Activated CD8-positive, alpha-beta memory T cell treated with anti-CD3 and anti-CD28 coated beads, Interleukin-2, amount 50 U/mL, for 48 hours (primary cell): ENCODE measurements around the gene RHBDD2.
"Not testable (repeated sequence)": the region's sequence is repeated elsewhere in the genome, so short reads cannot be mapped to it uniquely, and the experiment has no call there.

ENCODE experiments used
- DNase-seq: peaks from one replicate; pipeline ENCODE4 v3.0.0-alpha.2; 2020

Gene RHBDD2

GRCh38 chr7:75866489-75867389 lies 12.1 kb upstream of the RHBDD2 start:
- DNase-seq = no peak

- DNase-seq = no peak
Measured at GRCh38 chr7:75867390-75867717, 11.5 kb upstream of the RHBDD2 start.

- no peak for DNase-seq
Measured at GRCh38 chr7:75868153-75868552, 10.7 kb upstream of the RHBDD2 start.

- no peak for DNase-seq
Measured at GRCh38 chr7:75869776-75870379, 9.0 kb upstream of the RHBDD2 start.

DNA sequence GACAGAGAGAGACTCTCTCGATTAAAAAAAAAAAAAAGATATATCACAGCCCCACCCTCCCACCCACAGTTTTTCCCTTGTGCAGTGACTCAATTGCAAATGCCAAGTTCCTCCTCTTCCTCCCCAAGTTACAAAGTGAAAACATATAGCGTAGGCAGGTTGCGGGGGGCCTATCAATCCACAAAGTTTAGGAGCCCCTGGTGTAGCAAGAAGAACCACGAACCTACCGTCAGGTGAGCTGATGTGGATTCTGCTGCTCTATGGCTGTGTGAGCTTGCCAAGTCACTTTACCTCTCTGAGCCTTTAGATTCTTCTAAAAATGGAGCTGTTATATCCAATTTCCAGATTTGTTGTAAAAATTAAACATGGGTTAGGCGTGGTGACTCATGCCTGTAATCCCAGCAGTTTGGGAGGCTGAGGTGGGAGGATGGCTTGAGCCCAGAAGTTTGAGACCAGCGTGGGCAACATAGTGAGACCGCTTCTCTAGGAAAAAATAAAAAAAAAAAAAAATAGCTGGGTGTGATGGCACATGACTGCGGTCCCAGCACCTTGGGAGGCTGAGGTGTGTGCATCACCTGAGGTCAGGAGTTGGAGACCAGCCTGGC lies 8.2 kb upstream of the RHBDD2 start:
- no peak for DNase-seq

DNA sequence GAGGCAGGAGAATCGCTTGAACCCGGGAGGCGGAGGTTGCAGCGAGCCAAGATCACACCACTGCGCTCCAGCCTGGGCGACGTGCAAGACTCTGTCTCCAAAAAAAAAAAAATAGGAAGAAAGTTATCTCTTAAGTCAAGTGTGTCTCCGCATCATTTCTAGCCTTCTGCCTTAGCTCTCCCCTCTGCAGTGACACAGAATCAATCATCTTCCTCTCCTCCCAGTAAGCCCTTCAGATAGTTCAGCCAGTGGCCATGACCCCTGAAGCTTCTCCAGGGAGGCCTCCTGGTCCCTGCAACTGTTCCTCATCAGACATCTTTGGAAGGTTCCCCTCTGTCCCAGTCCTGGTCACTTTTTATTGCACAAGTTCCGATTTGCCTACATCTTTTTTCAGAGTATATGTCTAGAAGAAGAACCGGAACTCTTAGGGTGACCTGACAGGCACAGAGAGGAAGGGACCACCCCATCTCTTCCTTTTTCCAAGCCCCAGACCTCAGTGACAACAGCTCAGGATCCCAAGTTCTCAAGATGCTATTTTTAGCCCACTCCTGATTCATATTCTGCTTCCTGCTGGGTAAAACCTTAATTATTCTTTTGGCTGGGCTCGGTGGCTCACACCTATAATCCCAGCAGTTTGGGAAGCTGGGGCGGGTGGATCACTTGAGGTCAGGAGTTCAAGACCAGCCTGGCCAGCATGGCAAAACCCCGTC lies 6.6 kb upstream of the RHBDD2 start:
- DNase-seq = no peak

- not testable (repeated sequence) for DNase-seq
Measured at GRCh38 chr7:75874180-75874579, 4.7 kb upstream of the RHBDD2 start.

DNA sequence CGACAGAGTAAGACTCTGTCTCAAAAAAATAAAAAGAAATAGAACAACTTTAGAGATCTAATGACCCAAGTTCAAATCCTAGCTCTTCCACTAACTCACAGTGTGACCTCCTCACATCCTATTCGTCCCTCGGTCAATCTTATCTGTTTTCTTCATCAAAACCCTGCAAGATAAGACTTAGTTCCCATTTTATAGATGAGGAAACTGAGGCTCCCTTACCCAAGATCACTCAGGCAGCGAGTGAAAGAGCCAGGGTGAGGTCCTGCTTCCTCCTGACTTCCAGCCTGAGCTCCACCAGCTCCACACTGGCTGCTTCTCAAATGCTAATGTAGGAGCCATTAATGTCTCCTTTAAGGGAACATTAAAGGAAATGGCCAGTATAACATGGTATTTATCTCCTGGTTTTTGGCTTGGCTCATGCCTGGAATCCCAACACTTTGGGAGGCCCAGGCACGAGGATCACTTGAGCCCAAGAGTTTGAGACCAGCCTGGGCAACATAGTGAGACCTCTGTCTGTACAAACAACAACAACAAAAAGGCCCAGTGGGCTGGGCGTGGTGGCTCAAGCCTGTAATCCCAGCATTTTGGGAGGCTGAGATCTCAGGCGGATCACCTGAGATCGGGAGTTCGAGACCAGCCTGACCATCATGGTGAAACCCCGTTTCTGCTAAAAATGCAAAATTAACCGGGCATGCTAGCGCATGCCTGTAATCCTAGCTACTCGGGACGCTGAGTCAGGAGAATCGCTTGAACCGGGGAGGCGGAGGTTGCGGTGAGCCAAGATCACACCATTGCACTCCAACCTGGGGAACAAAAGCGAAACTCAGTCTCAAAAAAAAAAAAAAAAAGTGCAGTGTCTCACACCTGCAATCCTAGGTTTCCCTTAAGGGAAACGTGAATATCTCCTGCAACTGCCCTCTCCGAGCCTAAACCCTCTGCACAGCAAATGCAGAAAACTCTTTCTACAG lies 3.4 kb upstream of the RHBDD2 start:
- no peak for DNase-seq

DNA sequence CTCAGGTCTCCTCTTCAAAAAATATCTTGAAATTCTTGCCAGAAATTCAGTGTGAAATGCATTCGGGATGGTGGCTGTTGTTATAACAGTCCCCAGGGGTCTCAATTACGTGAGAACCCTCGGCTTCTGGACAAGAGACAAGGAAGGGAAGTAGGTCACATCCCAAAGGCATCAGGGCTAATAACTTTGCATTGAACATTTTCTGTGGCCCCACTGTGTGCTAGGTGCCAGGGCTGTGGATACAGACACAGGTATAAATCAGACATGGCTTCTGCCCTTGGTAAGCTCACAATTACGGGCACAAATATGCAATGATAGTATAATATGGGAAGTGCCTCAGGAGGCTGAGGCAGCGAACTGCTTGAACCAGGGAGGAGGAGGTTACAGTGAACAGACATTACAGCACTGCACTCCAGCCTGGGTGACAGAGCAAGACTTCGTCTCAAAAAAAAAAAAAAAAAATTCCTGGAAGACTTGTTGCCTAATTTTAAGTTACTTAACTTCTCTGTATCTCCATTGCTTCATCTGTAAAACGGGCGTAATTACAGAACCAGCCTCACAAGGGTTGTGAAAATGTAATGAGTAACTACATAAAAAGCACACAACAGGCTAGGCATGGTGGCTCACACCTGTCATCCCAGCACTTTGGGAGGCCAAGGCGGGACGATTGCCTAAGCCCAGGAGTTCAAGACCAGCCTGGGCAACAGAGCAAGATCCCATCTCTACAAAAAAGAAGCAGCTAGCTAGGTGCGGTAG lies 2.5 kb upstream of the RHBDD2 start:
- no peak for DNase-seq

- DNase-seq = no peak
Measured at GRCh38 chr7:75878312-75878768, 494 bp upstream of the RHBDD2 start.

DNA sequence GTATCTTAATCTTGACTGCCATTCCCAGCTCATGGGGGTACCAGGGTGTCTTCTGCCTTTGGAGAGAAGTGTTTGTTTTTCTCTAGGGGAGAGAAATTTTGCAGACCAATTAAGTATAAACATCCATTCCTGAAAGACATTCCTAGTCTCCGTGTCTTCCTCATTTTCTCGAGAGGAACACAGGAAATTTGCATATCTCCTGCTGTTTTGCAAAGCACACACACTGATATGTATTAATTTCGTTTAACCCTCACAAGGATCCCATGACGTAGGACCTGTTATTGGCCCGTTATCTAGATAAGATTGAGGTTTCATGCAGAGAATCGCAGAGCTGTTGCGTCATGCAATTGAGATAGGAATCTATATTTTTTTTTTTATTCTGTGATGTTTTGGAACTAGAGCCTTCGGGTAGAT lies 944 bp downstream of the RHBDD2 start:
- no peak for DNase-seq

DNA sequence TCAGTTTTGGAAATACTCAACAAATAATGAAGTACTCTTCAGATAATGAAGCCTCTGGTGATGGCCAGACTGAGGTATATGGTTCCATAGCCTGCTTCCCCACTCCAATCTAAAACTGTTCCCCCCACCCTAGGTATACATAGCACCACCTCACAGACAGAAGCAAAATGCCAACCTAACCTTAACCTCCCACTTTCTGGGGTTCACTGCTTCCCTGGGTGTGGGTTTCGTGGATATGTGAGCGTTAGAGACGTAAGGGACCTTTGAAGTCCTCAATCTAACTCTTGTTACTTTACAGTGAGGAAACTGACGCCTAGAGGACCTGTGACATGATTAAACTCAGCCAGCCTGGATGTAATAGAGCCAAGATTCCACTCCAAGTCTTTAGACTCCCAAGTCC lies 1.4 kb downstream of the RHBDD2 start:
- DNase-seq = no peak

- DNase-seq = no peak
Measured at GRCh38 chr7:75881436-75882095, 2.7 kb downstream of the RHBDD2 start.

DNA sequence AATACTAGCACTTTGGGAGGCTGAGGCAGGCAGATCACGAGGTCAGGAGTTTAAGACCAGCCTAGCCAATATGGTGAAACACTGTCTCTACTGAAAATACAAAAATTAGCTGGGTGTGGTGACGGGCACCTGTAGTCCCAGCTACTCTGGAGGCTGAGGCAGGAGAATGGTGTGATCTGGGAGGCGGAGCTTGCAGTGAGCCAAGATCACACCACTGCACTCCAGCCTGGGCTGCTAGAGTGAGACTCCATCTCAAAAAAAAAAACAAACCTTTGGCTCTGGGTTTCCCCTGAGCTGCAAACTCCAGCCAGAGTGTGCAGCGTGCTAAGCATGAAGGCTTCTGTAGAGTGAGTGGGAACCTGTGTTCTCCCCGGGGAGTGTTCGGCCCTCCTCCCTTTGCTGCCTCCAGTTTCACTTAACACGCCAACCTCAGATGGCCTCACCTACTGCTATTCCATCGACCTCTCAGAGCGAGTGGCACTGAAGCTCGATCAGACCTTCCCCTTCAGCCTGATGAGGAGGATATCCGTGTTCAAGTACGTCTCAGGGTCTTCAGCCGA lies 4.5 kb downstream of the RHBDD2 start:
- DNase-seq = not testable (repeated sequence)

DNA sequence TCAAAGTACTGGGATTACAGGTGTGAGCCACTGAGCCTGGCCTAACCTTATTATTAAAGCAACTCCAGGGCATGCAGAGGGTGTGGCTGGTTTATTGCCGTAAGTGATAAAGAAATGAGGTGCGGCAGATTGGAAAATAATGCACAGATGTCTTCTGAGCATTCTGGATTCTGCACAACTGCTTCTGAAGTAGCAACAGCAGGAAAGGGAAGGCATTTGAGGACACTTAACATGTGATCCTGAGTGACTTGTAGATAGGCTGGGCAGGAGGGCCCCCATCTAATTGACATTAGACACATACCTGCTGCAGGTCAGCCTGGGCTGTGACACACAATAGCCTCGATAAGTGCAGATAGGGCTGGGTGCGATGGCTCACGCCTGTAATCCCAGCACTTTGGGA lies 5.6 kb downstream of the RHBDD2 start:
- DNase-seq = no peak

- no peak for DNase-seq
Measured at GRCh38 chr7:75885036-75885435, 6.2 kb downstream of the RHBDD2 start.

DNA sequence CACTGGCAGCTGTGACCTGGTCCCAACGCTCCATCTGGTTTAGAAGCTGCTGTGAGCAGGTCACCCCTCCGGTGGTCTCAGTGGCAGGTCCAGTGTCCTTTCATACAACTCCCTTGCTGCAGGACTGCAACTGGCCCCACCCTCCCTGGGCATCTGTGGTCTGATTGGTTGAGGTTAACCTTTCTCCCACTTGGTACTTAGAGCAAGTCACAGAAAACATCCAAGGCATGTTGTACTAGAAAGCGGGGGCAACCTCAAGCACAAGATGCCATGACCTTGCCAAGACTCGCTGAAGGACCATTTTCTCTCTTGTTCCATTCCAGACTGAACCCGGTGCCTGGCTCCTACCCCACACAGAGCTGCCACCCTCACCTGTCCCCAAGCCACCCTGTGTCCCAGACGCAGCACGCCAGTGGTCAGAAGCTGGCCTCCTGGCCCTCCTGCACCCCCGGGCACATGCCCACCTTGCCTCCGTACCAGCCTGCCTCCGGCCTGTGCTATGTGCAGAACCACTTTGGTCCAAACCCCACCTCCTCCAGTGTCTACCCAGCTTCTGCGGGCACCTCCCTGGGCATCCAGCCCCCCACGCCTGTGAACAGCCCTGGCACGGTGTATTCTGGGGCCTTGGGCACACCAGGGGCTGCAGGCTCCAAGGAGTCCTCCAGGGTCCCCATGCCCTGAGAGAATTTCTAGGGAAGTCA lies 9.0 kb downstream of the RHBDD2 start:
- DNase-seq = no peak

DNA sequence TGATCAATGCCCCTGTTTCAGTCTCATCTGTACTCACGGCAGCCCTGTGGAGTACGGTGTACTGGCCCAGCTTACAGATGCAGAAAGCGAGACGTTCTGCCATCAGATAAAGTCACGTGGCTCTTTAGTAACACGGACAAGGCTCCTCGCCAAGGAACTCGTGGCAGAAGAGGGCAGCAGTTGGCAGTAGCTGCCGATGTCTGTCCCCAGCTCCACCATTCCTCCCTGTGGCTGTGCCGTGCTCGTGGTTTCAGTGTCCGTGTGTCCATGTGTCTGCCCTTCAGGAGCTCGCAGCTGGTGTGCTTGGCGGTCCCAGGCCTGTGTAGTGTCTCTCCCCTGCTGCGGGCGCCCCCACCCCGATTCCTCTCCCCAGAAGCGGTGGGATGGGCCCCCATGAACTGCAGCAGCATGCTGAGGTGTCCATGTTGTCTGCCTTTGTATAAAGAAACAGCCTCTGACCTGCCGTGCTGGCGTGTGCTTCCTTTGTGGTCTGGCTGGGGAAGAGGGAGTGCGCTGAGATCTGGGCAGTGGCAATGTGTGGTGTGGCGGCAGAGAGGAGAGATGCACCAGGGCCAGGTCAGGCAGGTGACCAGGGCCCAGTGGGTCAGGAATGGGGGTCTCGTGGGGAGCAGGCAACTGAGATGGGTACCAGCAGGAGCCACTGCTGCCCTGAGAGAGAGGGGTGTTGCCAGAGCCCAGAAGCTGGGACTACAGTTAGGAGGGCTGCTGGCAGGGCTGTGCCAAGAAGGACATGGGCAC lies 9.8 kb downstream of the RHBDD2 start:
- no peak for DNase-seq

DNA sequence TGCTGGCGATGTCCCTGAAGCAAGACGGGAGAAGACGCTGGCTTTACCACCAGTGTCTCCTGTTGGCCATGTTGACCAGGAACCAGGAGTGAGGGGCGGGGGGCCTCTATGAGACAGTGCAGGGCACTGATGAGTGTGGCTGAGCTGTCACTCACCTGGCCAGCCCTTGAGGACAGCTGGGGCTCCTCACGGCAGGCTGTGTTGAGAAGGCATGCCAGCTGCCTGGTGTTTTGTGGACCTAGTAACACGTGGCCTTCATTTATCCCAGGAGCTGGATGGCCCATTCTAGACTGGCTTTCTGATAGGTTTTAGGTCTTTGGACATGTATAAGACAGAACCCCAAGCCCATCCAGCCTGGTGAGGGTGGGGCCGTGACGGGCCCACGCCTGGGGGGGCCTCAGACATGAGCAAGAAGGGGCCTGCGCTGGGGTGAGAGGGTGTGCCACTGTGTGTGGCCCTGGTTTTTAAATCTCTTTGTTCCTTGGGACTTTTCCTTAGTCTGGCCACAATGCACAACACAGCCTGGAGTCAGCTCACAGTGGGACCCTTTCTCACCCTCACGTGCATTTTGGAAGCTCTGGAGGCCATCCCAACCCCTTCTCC lies 10.5 kb downstream of the RHBDD2 start:
- DNase-seq = no peak
